Calu3 (cell line): ENCODE data around the gene TMC1. TPM values are rescaled to one million over a fixed set of nuclear protein-coding genes. Genes with fewer than 3 reads are reported as not detected.

Experiments
- BruUV-seq: library from RNA; stranded (reverse); fragments of 400-500 nt; replicated peaks from 2 replicates; lab custom pipeline; 2021; lab: Mats Ljungman, UMichigan
- CTCF ChIA-PET: fragments of 300-600 bp; sonication (Branson Sonifier 250); formaldehyde crosslinking; loops from one replicate; lab custom pipeline; 2022; ENCODE audit warnings: antibody characterized with exemption; lab: Charles Lee
- DNase-seq: peaks from one replicate; pipeline ENCODE4 v3.0.0; 2022
- H3K27ac Mint-ChIP-seq: one replicate; pipeline ENCODE4 v1.8.0; 2022; ENCODE audit warnings: mixed read lengths; ENCODE audit not compliant: unreplicated experiment
- H3K27me3 Mint-ChIP-seq: one replicate; pipeline ENCODE4 v1.8.0; 2022; ENCODE audit warnings: mixed read lengths; ENCODE audit not compliant: unreplicated experiment
- H3K36me3 Mint-ChIP-seq: one replicate; pipeline ENCODE4 v1.8.0; 2022; ENCODE audit warnings: mild to moderate bottlenecking, moderate library complexity, mixed read lengths; ENCODE audit not compliant: insufficient read depth, unreplicated experiment
- H3K4me1 Mint-ChIP-seq: one replicate; pipeline ENCODE4 v1.8.0; 2022; ENCODE audit warnings: mild to moderate bottlenecking, low read depth, mixed read lengths; ENCODE audit not compliant: unreplicated experiment
- H3K4me3 Mint-ChIP-seq: one replicate; pipeline ENCODE4 v1.8.0; 2022; ENCODE audit warnings: mild to moderate bottlenecking, low read depth, moderate library complexity, mixed read lengths; ENCODE audit not compliant: unreplicated experiment
- H3K9me3 Mint-ChIP-seq: one replicate; pipeline ENCODE4 v1.8.0; 2022; ENCODE audit warnings: low read depth, mixed read lengths; ENCODE audit not compliant: unreplicated experiment
- CTCF ChIP-seq: fragments of 200-600 bp; IDR thresholded peaks from one replicate; pipeline ENCODE4 v1.8.0; 2022; ENCODE audit warnings: antibody characterized with exemption; ENCODE audit not compliant: unreplicated experiment
- intact Hi-C: fragments of 100-400 bp; cut with micrococcal nuclease; formaldehyde crosslinking; loops from one replicate; pipeline ENCODE4 v1.10.0; 2022; ENCODE audit not compliant: unreplicated experiment
- total RNA-seq: library from RNA; stranded (reverse); gene quantifications from 2 replicates; pipeline ENCODE4 v1.2.3, GENCODE V29; 2022

The TMC1 gene
- total RNA-seq, 1 experiment from 2014 or later, result not detected

DNA sequence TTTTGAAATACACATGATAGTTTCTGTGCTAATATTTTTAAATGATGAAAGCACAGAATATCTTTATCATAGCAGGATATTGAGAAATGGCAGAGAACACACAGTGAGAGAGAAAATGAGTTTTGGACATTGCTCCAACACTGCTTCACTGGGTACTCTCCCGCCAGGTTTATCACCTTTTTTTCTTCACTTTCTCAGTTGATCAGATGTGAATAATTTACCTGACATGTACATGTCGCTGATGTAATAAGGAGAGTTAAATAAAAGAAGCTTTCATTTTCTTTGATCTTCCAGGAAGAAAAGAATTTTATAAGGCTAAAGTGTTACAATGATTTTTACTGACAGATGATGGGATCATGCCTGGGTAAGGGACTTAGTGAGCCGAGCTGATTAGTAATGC, 297.0 kb downstream of the TMC1 start:
- no peak for DNase-seq
- BruUV-seq, result no TSS peak
- peaks cover 10% of the 10 kb centered on the region for H3K4me1 Mint-ChIP-seq
- TF ChIP-seq CTCF, result no peak
- intact Hi-C loops, result no loop called here
- no peaks in the 10 kb centered on the region for H3K9me3 Mint-ChIP-seq
- no peak overlapping the region for H3K27ac Mint-ChIP-seq
- H3K27me3 Mint-ChIP-seq, result no peaks in the 10 kb centered on the region
- peaks cover 5% of the 10 kb centered on the region for H3K36me3 Mint-ChIP-seq
- CTCF ChIA-PET, result interaction anchor here (0.5 kb wide), 1 partner anchor 373 kb away, joined by 3 read pairs; no protein-coding TSS in a partner anchor
- H3K4me3 Mint-ChIP-seq, result no peak overlapping the region

DNA sequence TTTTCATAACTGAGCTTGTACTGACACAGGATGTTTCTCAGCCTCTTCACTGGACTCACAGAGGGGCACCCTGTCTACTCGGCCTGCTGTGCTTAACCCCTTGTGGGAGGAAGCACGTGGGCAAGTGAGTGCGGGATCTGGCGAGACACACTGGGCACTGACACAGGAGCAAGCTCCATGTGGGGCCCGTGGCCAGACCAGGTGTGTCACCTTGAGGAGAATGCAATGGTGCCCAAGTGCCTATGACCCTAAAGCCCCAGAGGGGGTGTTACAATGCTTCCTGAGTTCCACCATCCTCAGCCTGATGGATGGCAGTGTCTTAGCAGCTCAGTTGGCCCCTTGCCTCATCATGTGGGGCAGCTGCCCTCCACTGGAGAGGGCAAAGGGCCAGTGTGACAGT, 302.6 kb downstream of the TMC1 start:
- CTCF ChIA-PET, result no interaction called here
- Mint-ChIP-seq H3K9me3 (no peaks in the 10 kb centered on the region), H3K27ac (no peak overlapping the region), H3K4me3 (no peak overlapping the region), H3K36me3 (peaks cover 5% of the 10 kb centered on the region), H3K27me3 (no peaks in the 10 kb centered on the region), H3K4me1 (peaks cover 42% of the 10 kb centered on the region)
- no TSS peak for BruUV-seq
- no peak for TF ChIP-seq CTCF
- no peak for DNase-seq
- intact Hi-C loops, result loop anchor here (2.0 to 10.0 kb wide), 5 partner anchors 232 to 787 kb away; no protein-coding TSS in a partner anchor

GRCh38 chr9:72826996-72827949, 305.9 kb downstream of the TMC1 start:
- Mint-ChIP-seq H3K27me3 (no peaks in the 10 kb centered on the region), H3K36me3 (peaks cover 2% of the 10 kb centered on the region), H3K4me3 (no peak overlapping the region), H3K27ac (peak overlapping the region; percentile 93), H3K9me3 (no peaks in the 10 kb centered on the region), H3K4me1 (peaks cover 35% of the 10 kb centered on the region)
- CTCF ChIA-PET, result interaction anchor here (0.6 kb wide), 2 partner anchors 31 to 297 kb away, joined by 3 read pairs; no protein-coding TSS in a partner anchor
- intact Hi-C loops, result loop anchor here (10.0 kb wide), 2 partner anchors 622 to 672 kb away; no protein-coding TSS in a partner anchor
- no peak for TF ChIP-seq CTCF
- no TSS peak for BruUV-seq
- no peak for DNase-seq

DNA sequence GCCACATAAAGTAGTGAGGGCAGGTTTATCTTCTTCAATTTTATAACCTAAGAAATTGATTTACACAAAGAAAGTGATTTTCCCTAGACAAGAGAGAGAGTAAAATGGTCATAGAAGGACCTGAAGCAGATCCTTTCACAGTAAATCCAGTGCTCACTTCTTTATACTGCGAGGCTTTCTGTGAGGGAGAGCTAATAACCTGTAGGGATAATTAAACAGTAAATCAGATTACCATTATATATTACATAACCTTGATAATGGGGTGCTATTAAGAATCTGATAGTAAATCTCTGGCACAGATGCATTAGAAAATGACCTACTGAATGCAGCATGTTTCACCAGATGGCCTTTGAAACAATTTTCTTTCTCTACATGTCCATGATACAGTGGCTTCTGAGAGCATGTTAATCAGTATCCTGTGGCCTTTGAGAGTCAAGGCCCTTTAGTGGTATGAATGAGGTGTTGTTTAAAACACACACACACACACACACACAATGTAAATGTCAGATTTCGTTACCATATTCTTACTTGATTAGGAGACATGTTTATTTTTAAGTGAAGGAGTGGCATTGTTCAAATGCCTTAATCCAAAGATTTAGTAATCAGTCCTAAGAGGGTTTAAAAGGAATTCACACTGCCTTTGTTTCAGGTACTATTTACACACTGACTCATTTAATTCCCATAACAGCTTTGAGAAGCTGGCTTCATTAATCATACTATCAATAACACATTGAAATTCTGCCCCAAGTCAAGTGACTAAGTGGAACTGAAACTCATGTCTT, 306.7 kb downstream of the TMC1 start:
- peak overlapping the region; percentile 93 for H3K27ac Mint-ChIP-seq
- CTCF ChIA-PET, result no interaction called here
- no peak overlapping the region for H3K4me3 Mint-ChIP-seq

More for the DNA sequence above, 306.7 kb downstream of the TMC1 start:
- BruUV-seq, result no TSS peak
- Mint-ChIP-seq H3K36me3 (no peaks in the 10 kb centered on the region), H3K4me1 (peaks cover 31% of the 10 kb centered on the region), H3K27me3 (no peaks in the 10 kb centered on the region), H3K9me3 (no peaks in the 10 kb centered on the region)
- intact Hi-C loops, result loop anchor here (10.0 kb wide), 2 partner anchors 623 to 673 kb away; no protein-coding TSS in a partner anchor
- DNase-seq, result peak; percentile 33
- no peak for TF ChIP-seq CTCF
